Breast epithelium (tissue), 4 donors: ENCODE data around the gene TRIM25. TPM values are rescaled to one million over a fixed set of nuclear protein-coding genes. Genes with fewer than 3 reads are reported as not detected.

Experiments
- DNase-seq, 2 donors: peaks; one replicate each; pipeline ENCODE4 v3.0.0-alpha.2; 2019; ENCODE audit warnings: low spot score in 2 of 2
- H3K27ac ChIP-seq, 2 donors: fragments of 200-600 bp; sonication (generic) in 1 of 2; one replicate each; pipeline ENCODE4 v1.5.1; 2016 to 2019; ENCODE audit warnings: mild to moderate bottlenecking in 1 of 2
- H3K27me3 ChIP-seq, 2 donors: fragments of 200-600 bp; sonication (generic) in 1 of 2; one replicate each; pipeline versions ENCODE4 v1.5.1 to v1.6.0; 2017 to 2019; ENCODE audit warnings: control low read depth in 1 of 2, mild to moderate bottlenecking in 1 of 2
- H3K36me3 ChIP-seq: fragments of 200-600 bp; one replicate; pipeline ENCODE4 v1.5.1; 2019
- H3K4me1 ChIP-seq, 2 donors: fragments of 200-600 bp; sonication (generic); one replicate each; pipeline ENCODE4 v1.5.1; 2016 to 2019; ENCODE audit warnings: control low read depth in 1 of 2
- H3K4me3 ChIP-seq, 3 donors: fragments of 200-600 bp; sonication (generic); 1 replicate in 2 of 3; 2 replicates in 1 of 3; pipeline ENCODE4 v1.5.1; 2016 to 2019; ENCODE audit warnings: mild to moderate bottlenecking in 3 of 3, moderate library complexity in 2 of 3
- H3K9me3 ChIP-seq, 2 donors: fragments of 200-600 bp; sonication (generic) in 1 of 2; one replicate each; pipeline ENCODE4 v1.5.1; 2016 to 2019; ENCODE audit warnings: control low read depth in 1 of 2
- CTCF ChIP-seq, 3 donors: fragments of 450-650 bp; IDR thresholded peaks; one replicate each; pipeline ENCODE4 v1.5.1; 2016 to 2017; ENCODE audit warnings: antibody characterized with exemption in 3 of 3, mild to moderate bottlenecking in 3 of 3, moderate library complexity in 3 of 3
- POLR2A ChIP-seq: fragments of 450-650 bp; IDR thresholded peaks from one replicate; pipeline ENCODE4 v1.6.1; 2016; ENCODE audit warnings: antibody characterized with exemption, mild to moderate bottlenecking, moderate library complexity
- POLR2AphosphoS5 ChIP-seq, 3 donors: sonication (generic); formaldehyde crosslinking; IDR thresholded peaks; one replicate each; pipeline ENCODE4 v1.6.1; 2017; ENCODE audit warnings: antibody characterized with exemption in 3 of 3
- intact Hi-C: fragments of 100-400 bp; cut with DNase I; formaldehyde crosslinking; loops from one replicate; pipeline ENCODE4 v1.15.1; 2023; ENCODE audit warnings: low total_unique reads
- total RNA-seq, 3 donors: library from RNA; depleted of rRNA; stranded (reverse); fragments of >200 nt; gene quantifications; one replicate each; pipeline ENCODE4 v1.1.0, GENCODE V29; 2016

Gene TRIM25
- total RNA-seq, 3 donors from 2014 or later, result 29.9 to 61.0 (median 37.1) TPM

GRCh38 chr17:56937687-56938086, 23.8 kb upstream of the TRIM25 start:
- Histone ChIP-seq H3K27me3 (no peaks in the 10 kb centered on the region), H3K36me3 (no peaks in the 10 kb centered on the region), H3K9me3 (no peaks in the 10 kb centered on the region), H3K4me1 (no peaks in the 10 kb centered on the region), H3K27ac (peak overlapping the region in 1 of 2 donors; percentile 20), H3K4me3 (no peak overlapping the region)
- no peak for DNase-seq
- intact Hi-C loops, result no loop called here
- no peak for TF ChIP-seq CTCF (IDR thresholded peaks at IDR 0.05)
- TF ChIP-seq POLR2AphosphoS5 (IDR thresholded peaks at IDR 0.05), result no peak
- no peak for TF ChIP-seq POLR2A

- no peak for TF ChIP-seq POLR2A
- TF ChIP-seq POLR2AphosphoS5 (IDR thresholded peaks at IDR 0.05), result no peak
- H3K9me3 ChIP-seq, result no peaks in the 10 kb centered on the region
- no peaks in the 10 kb centered on the region for H3K4me1 ChIP-seq
- no peak overlapping the region for H3K4me3 ChIP-seq
- H3K36me3 ChIP-seq, result no peaks in the 10 kb centered on the region
- H3K27ac ChIP-seq, result peak overlapping the region in 1 of 2 donors; percentile 28
- no peak for DNase-seq
- intact Hi-C loops, result no loop called here
- H3K27me3 ChIP-seq, result no peaks in the 10 kb centered on the region
Measured at GRCh38 chr17:56936697-56937322, 23.0 kb upstream of the TRIM25 start.

- intact Hi-C loops, result no loop called here
- H3K4me3 ChIP-seq, result no peak overlapping the region
- peaks cover 0 to 11% of the 10 kb centered on the region in 2 donors for H3K9me3 ChIP-seq
- no peaks in the 10 kb centered on the region for H3K27me3 ChIP-seq
- no peaks in the 10 kb centered on the region for H3K4me1 ChIP-seq
- no peak for DNase-seq
- no peaks in the 10 kb centered on the region for H3K36me3 ChIP-seq
- no peak overlapping the region for H3K27ac ChIP-seq
- TF ChIP-seq POLR2AphosphoS5 (IDR thresholded peaks at IDR 0.05) (no peak), CTCF (IDR thresholded peaks at IDR 0.05) (no peak), POLR2A (no peak)
Measured at GRCh38 chr17:56935461-56935860, 21.6 kb upstream of the TRIM25 start.

- Histone ChIP-seq H3K4me3 (no peak overlapping the region), H3K4me1 (no peaks in the 10 kb centered on the region), H3K36me3 (no peaks in the 10 kb centered on the region), H3K27ac (no peak overlapping the region), H3K9me3 (peaks cover 0 to 11% of the 10 kb centered on the region in 2 donors), H3K27me3 (no peaks in the 10 kb centered on the region)
- no peak for DNase-seq
- TF ChIP-seq CTCF (IDR thresholded peaks at IDR 0.05), result no peak
- TF ChIP-seq POLR2A, result no peak
- TF ChIP-seq POLR2AphosphoS5 (IDR thresholded peaks at IDR 0.05), result no peak
- intact Hi-C loops, result no loop called here
Measured at GRCh38 chr17:56934280-56934679, 20.4 kb upstream of the TRIM25 start.

GRCh38 chr17:56933868-56934267, 20.0 kb upstream of the TRIM25 start:
- Histone ChIP-seq H3K9me3 (peaks cover 0 to 11% of the 10 kb centered on the region in 2 donors), H3K36me3 (no peaks in the 10 kb centered on the region), H3K27ac (no peak overlapping the region), H3K4me1 (no peaks in the 10 kb centered on the region), H3K27me3 (no peaks in the 10 kb centered on the region), H3K4me3 (no peak overlapping the region)
- no peak for DNase-seq
- TF ChIP-seq POLR2AphosphoS5 (IDR thresholded peaks at IDR 0.05) (no peak), POLR2A (no peak), CTCF (IDR thresholded peaks at IDR 0.05) (no peak)
- intact Hi-C loops, result no loop called here
